Keratinocyte (primary cell): ENCODE results near the gene ZNF555. TPM values are rescaled to one million over a fixed set of nuclear protein-coding genes. Genes with fewer than 3 reads are reported as not detected.

ENCODE experiments used
- DNase-seq: peaks from one replicate; pipeline ENCODE4 v3.0.0-alpha.2; 2011; ENCODE audit warnings: low read depth, missing footprints, low spot score
- FAIRE-seq: peaks from 2 replicates; lab custom pipeline; 2011; peaks lifted over from hg19 to GRCh38; lab: Jason Lieb, UNC
- H2AFZ ChIP-seq: 2 replicates; pipeline ENCODE4 v1.6.0; 2012; ENCODE audit warnings: low read length, control low read depth, inconsistent platforms; ENCODE audit not compliant: control insufficient read depth
- H3K27ac ChIP-seq: 2 replicates; pipeline ENCODE4 v1.5.1; 2011; ENCODE audit warnings: low read length; ENCODE audit not compliant: control insufficient read depth, insufficient read depth
- H3K27me3 ChIP-seq: 3 replicates; pipeline ENCODE4 v1.6.0; 2011; ENCODE audit warnings: low read length; ENCODE audit not compliant: control insufficient read depth, insufficient read depth; ENCODE audit errors: extremely low read depth
- H3K36me3 ChIP-seq, 2 experiments: 2 replicates in 1 of 2; 3 replicates in 1 of 2; pipeline ENCODE4 v1.5.1; 2011; ENCODE audit warnings: low read length in 2 of 2, mild to moderate bottlenecking in 1 of 2; ENCODE audit not compliant: control insufficient read depth in 2 of 2, insufficient read depth in 2 of 2; ENCODE audit errors: extremely low read depth in 1 of 2
- H3K4me1 ChIP-seq: 3 replicates; pipeline ENCODE4 v1.5.1; 2011; ENCODE audit warnings: low read length; ENCODE audit not compliant: control insufficient read depth, insufficient read depth; ENCODE audit errors: extremely low read depth
- H3K4me2 ChIP-seq: 3 replicates; pipeline ENCODE4 v1.6.0; 2011; ENCODE audit warnings: low read depth, low read length; ENCODE audit not compliant: control insufficient read depth, insufficient read depth; ENCODE audit errors: extremely low read depth
- H3K4me3 ChIP-seq, 3 experiments: fragments of 200-600 bp in 1 of 3; sonication (generic) in 1 of 3; 2 replicates in 2 of 3; 3 replicates in 1 of 3; pipeline ENCODE4 v1.5.1; 2011 to 2016; ENCODE audit warnings: low read length in 3 of 3, mild to moderate bottlenecking in 3 of 3, control low read depth in 2 of 3, inconsistent platforms in 1 of 3, low read depth in 1 of 3, mixed read lengths in 1 of 3, mixed run types in 1 of 3, moderate library complexity in 1 of 3; ENCODE audit not compliant: control insufficient read depth in 2 of 3, insufficient read depth in 2 of 3; ENCODE audit errors: extremely low read depth in 1 of 3
- H3K79me2 ChIP-seq: 2 replicates; pipeline ENCODE4 v1.6.0; 2012; ENCODE audit warnings: low read length; ENCODE audit not compliant: control insufficient read depth, insufficient read depth
- H3K9ac ChIP-seq: 3 replicates; pipeline ENCODE4 v1.6.0; 2011; ENCODE audit warnings: low read length; ENCODE audit not compliant: control insufficient read depth, insufficient read depth; ENCODE audit errors: extremely low read depth
- H3K9me1 ChIP-seq: 3 replicates; pipeline ENCODE4 v1.6.0; 2011; ENCODE audit warnings: low read length; ENCODE audit not compliant: control insufficient read depth, insufficient read depth; ENCODE audit errors: extremely low read depth
- H3K9me3 ChIP-seq: 2 replicates; pipeline ENCODE4 v1.5.1; 2012; ENCODE audit warnings: low read depth, low read length; ENCODE audit not compliant: control insufficient read depth
- H4K20me1 ChIP-seq: 3 replicates; pipeline ENCODE4 v1.6.0; 2011; ENCODE audit warnings: low read length; ENCODE audit not compliant: control insufficient read depth, insufficient read depth; ENCODE audit errors: extremely low read depth
- EZH2 ChIP-seq: IDR thresholded peaks from one replicate; pipeline ENCODE4 v1.6.1; 2012; ENCODE audit warnings: inconsistent platforms, mild to moderate bottlenecking, low read length, moderate library complexity
- dilution Hi-C: fragments of 300-500 bp; cut with MboI; formaldehyde crosslinking; loops from one replicate; pipeline ENCODE4 v1.7.0; 2020; ENCODE audit warnings: low sequenced_read_pairs; ENCODE audit not compliant: extremely low pct_ligation_motif_present
- polyA plus RNA-seq, 5 experiments: library from polyadenylated mRNA; depleted of rRNA in 3 of 5; stranded (reverse) in 3 of 5; stranded (forward) in 1 of 5; unstranded in 1 of 5; fragments of >200 nt; gene quantifications; 1 replicate in 1 of 5; 2 replicates in 3 of 5; 3 replicates in 1 of 5; pipeline versions ENCODE4 v1.2.1 to v1.2.3, GENCODE V29; 2011 to 2012; ENCODE audit warnings: missing spikeins in 2 of 5, low read depth in 1 of 5, low replicate concordance in 1 of 5
- TF ChIP-seq, protein P1 (sequence below), 3 experiments: IDR thresholded peaks in 1 of 3; conservative IDR thresholded peaks in 1 of 3; optimal IDR thresholded peaks in 1 of 3; 2 replicates in 2 of 3; 3 replicates in 1 of 3; pipeline versions ENCODE3 to v1.5.1; 2011; ENCODE audit warnings: low read length in 3 of 3, mild to moderate bottlenecking in 3 of 3, moderate library complexity in 2 of 3, control low read depth in 1 of 3, inconsistent platforms in 1 of 3; ENCODE audit not compliant: insufficient read depth in 2 of 3; ENCODE audit errors: extremely low read depth in 1 of 3

The ZNF555 gene
- polyA plus RNA-seq, 1 donor (not counting 4 experiments of a cell fraction or from before 2014, with no cell fraction given): 4.3 TPM

DNA sequence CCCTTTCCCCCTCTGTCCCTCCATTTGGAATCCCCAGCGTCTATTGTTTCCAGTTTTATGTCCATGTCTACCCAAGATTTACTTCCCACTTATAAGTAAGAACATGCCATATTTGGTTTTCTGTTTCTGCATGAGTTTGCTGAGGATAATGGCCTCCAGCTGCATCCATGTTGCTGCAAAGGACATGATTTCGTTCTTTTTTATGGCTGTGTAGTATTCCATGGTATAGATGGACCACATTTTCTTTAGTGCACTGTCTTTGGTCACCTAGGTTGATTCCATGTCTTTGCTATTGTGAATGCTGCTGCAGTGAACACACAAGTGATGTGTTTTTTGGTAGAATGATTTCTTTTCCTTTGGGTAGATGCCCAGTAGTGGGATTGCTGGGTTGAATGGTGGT, 3.8 kb downstream of the ZNF555 start:
- FAIRE-seq: no peak
- dilution Hi-C loops: no loop called here
- TF ChIP-seq EZH2: no peak
- TF ChIP-seq, protein P1, sequence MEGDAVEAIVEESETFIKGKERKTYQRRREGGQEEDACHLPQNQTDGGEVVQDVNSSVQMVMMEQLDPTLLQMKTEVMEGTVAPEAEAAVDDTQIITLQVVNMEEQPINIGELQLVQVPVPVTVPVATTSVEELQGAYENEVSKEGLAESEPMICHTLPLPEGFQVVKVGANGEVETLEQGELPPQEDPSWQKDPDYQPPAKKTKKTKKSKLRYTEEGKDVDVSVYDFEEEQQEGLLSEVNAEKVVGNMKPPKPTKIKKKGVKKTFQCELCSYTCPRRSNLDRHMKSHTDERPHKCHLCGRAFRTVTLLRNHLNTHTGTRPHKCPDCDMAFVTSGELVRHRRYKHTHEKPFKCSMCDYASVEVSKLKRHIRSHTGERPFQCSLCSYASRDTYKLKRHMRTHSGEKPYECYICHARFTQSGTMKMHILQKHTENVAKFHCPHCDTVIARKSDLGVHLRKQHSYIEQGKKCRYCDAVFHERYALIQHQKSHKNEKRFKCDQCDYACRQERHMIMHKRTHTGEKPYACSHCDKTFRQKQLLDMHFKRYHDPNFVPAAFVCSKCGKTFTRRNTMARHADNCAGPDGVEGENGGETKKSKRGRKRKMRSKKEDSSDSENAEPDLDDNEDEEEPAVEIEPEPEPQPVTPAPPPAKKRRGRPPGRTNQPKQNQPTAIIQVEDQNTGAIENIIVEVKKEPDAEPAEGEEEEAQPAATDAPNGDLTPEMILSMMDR (optimal IDR thresholded peaks at IDR 0.05 in 1 of 3, IDR thresholded peaks at IDR 0.05 in 1 of 3, conservative IDR thresholded peaks at IDR 0.05 in 1 of 3; ENCODE audit: extremely low read depth in 1 of 3, insufficient read depth in 2 of 3, low read length in 3 of 3): no peak
- no peaks in the 10 kb centered on the region for H3K27me3 ChIP-seq
- H3K4me2 ChIP-seq: no peak overlapping the region
- H3K9me3 ChIP-seq: peaks cover 2% of the 10 kb centered on the region
- peaks cover 17% of the 10 kb centered on the region for H3K79me2 ChIP-seq
- H3K9ac ChIP-seq: no peak overlapping the region
- H3K4me3 ChIP-seq: no peak overlapping the region
- no peak overlapping the region for H2AFZ ChIP-seq
- H3K27ac ChIP-seq: no peak overlapping the region
- no peaks in the 10 kb centered on the region for H3K9me1 ChIP-seq
- no peaks in the 10 kb centered on the region for H4K20me1 ChIP-seq
- H3K36me3 ChIP-seq: peaks cover 4 to 6% of the 10 kb centered on the region in 2 experiments
- DNase-seq: no peak
- peaks cover 4% of the 10 kb centered on the region for H3K4me1 ChIP-seq

DNA sequence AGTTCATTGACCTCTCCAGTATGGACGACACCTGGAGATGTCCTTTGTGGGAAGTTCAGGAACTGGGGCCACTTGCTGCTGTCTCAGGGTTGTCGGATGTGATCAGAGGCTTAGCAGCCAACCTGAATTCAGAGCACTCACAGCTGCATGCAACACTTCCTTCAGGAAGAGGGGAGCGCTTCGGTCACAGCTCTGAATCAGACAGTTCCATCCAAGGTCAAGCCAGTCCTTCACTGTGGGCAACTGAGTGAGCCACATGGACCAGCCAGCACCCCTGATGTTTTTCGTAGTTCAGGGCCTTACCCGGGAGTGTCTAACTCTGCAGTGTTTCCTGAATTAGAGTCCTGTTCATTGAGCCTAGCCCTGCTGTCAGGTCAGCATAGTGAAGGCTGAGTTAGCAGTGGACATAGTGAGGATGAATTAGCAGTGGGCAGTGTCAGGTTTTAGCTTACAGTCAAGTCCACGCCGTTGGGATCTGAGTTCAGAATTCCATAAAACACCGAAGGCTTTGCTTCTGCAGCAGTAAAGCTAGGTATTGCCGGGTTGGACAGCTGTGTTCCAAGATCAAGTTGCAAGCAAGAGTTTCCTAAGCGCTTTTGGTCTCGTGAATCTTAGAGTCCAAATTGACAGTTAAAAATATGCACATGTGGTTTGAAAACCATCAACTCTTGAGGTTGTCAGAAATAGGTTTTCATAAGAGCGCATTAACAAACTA, 5.1 kb downstream of the ZNF555 start:
- Histone ChIP-seq H3K36me3 (peaks cover 4 to 12% of the 10 kb centered on the region in 2 experiments), H3K4me3 (no peak overlapping the region), H2AFZ (no peak overlapping the region), H3K9me3 (peaks cover 6% of the 10 kb centered on the region), H3K27me3 (no peaks in the 10 kb centered on the region), H3K4me1 (peaks cover 4% of the 10 kb centered on the region), H3K4me2 (no peak overlapping the region), H3K9me1 (no peaks in the 10 kb centered on the region), H3K79me2 (peaks cover 17% of the 10 kb centered on the region), H4K20me1 (no peaks in the 10 kb centered on the region), H3K27ac (no peak overlapping the region), H3K9ac (no peak overlapping the region)
- DNase-seq (no peak), FAIRE-seq (no peak)
- dilution Hi-C loops: no loop called here
- TF ChIP-seq, protein P1 (optimal IDR thresholded peaks at IDR 0.05 in 1 of 3, IDR thresholded peaks at IDR 0.05 in 1 of 3, conservative IDR thresholded peaks at IDR 0.05 in 1 of 3; ENCODE audit: extremely low read depth in 1 of 3, insufficient read depth in 2 of 3, low read length in 3 of 3): no peak
- TF ChIP-seq EZH2: no peak
